Measurements from ENCODE around the gene C1orf35.
A peak's percentile ranks its signal among the peaks of the same experiment; 100 is the strongest.

C1orf35 gene

DNA sequence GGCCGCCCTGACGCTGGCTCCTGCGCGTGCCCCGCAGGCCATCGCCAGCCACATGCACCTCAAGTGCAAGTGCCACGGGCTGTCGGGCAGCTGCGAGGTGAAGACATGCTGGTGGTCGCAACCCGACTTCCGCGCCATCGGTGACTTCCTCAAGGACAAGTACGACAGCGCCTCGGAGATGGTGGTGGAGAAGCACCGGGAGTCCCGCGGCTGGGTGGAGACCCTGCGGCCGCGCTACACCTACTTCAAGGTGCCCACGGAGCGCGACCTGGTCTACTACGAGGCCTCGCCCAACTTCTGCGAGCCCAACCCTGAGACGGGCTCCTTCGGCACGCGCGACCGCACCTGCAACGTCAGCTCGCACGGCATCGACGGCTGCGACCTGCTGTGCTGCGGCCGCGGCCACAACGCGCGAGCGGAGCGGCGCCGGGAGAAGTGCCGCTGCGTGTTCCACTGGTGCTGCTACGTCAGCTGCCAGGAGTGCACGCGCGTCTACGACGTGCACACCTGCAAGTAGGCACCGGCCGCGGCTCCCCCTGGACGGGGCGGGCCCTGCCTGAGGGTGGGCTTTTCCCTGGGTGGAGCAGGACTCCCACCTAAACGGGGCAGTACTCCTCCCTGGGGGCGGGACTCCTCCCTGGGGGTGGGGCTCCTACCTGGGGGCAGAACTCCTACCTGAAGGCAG lies 44.0 kb downstream of the C1orf35 start:
- Histone ChIP-seq H3K27me3 (ENCODE audit: control insufficient read depth in 1 of 2, insufficient read depth in 2 of 2, low read length in 2 of 2) (peaks cover 46 to 48% of the 10 kb centered on the region in 2 donors), H3K4me1 (ENCODE audit: control insufficient read depth in 1 of 2, insufficient read depth in 2 of 2, low read length in 2 of 2) (peaks cover 7 to 10% of the 10 kb centered on the region in 2 donors), H3K9ac (ENCODE audit: low read depth in 1 of 2, low read length in 2 of 2) (no peak overlapping the region), H3K4me3 (ENCODE audit: low read depth in 1 of 2, low read length in 2 of 2) (peak overlapping the region; percentile 52 to 61), H3K9me3 (ENCODE audit: control insufficient read depth in 1 of 2, low read length in 2 of 2) (no peaks in the 10 kb centered on the region), H3K36me3 (ENCODE audit: control insufficient read depth in 1 of 2, insufficient read depth in 2 of 2, low read length in 2 of 2) (no peaks in the 10 kb centered on the region), H3K27ac (ENCODE audit: low read depth, low read length) (no peak overlapping the region)

DNA sequence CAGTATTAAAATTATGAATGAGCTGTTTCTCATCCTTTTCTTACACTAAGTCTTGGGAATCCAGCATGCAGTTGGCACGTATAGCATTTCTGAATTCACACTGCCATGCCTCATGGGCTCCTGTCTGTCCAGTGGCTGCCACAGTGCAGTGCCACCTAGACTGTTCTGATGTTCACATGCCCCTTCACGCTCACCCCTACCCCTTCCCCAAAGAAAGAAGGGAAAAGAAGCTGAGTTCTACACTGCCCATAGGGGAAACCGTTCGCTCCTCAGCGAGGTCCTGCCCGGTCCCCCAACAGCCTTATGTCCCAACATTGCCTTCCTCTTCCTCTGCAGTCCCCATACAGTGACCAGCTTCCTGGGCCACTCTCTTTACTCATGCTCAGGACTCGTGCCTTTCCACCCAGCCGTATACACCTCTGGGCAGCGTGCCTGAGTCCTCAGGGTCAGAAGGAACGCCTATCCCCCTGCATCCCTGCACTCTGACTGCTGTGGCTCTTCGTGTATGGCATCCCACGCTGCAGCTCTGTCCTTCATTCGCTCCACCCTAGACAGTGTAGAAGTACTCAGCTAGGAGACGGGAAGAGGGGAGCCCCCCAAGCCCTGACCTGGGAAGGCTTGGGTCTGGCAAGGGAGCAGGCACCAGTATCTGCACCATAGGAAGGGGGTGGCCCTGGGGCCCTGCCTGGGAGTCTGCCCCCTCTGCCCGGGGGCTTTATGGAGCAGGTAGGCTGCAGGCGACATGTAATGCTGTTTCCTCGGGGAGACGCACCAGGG lies 44.8 kb downstream of the C1orf35 start:
- H3K27me3 ChIP-seq (ENCODE audit: control insufficient read depth in 1 of 2, insufficient read depth in 2 of 2, low read length in 2 of 2): peaks cover 41 to 48% of the 10 kb centered on the region in 2 donors
- H3K36me3 ChIP-seq (ENCODE audit: control insufficient read depth in 1 of 2, insufficient read depth in 2 of 2, low read length in 2 of 2): no peaks in the 10 kb centered on the region
- no peak overlapping the region for H3K4me3 ChIP-seq (ENCODE audit: low read depth in 1 of 2, low read length in 2 of 2)
- no peak overlapping the region for H3K27ac ChIP-seq (ENCODE audit: low read depth, low read length)
- peaks cover 7 to 10% of the 10 kb centered on the region in 2 donors for H3K4me1 ChIP-seq (ENCODE audit: control insufficient read depth in 1 of 2, insufficient read depth in 2 of 2, low read length in 2 of 2)
- no peak overlapping the region for H3K9ac ChIP-seq (ENCODE audit: low read depth in 1 of 2, low read length in 2 of 2)
- no peaks in the 10 kb centered on the region for H3K9me3 ChIP-seq (ENCODE audit: control insufficient read depth in 1 of 2, low read length in 2 of 2)
